GM12878 (cell line): Measurements from ENCODE around the gene WNK2. TPM values are rescaled to one million over a fixed set of nuclear protein-coding genes. Genes with fewer than 3 reads are reported as not detected.

Source experiments
- ATAC-seq: fragments of 200-7000 bp; cut with Tn5 transposase; 3 replicates; pipeline ENCODE4 v1.9.1; 2020; ENCODE audit warnings: mild to moderate bottlenecking, moderate library complexity
- BruUV-seq: library from RNA; stranded (reverse); fragments of 400-500 nt; replicated peaks from 2 replicates; lab custom pipeline; 2021; lab: Mats Ljungman, UMichigan
- CTCF ChIA-PET: fragments of 300-600 bp; sonication (Branson Sonifier 250); formaldehyde crosslinking; extraction: SDS; loops from one replicate; lab custom pipeline; 2021; ENCODE audit warnings: inconsistent platforms; lab: Yijun Ruan, JAX
- POLR2A ChIA-PET: fragments of 350-600 bp; formaldehyde crosslinking; extraction: SDS; loops from one replicate; lab custom pipeline; 2021; ENCODE audit warnings: inconsistent platforms; lab: Charles Lee
- RAD21 ChIA-PET: fragments of 300-600 bp; sonication (Branson Sonifier 250); formaldehyde crosslinking; loops from one replicate; lab custom pipeline; 2023; ENCODE audit warnings: antibody characterized with exemption; ENCODE audit not compliant: unreplicated experiment; lab: Charles Lee
- SMC1A ChIA-PET: fragments of 300-600 bp; sonication (Branson Sonifier 250); formaldehyde crosslinking; loops from one replicate; lab custom pipeline; 2023; ENCODE audit not compliant: unreplicated experiment, uncharacterized antibody; lab: Charles Lee
- DNase-seq: peaks from one replicate; pipeline ENCODE4 v3.0.0-alpha.2; 2011; ENCODE audit warnings: low read depth, low spot score
- FAIRE-seq: peaks from 3 replicates; lab custom pipeline; 2011; peaks lifted over from hg19 to GRCh38; lab: Jason Lieb, UNC
- H2AFZ ChIP-seq: 2 replicates; pipeline ENCODE4 v1.6.0; 2011; ENCODE audit warnings: low read depth, low read length, control low read depth; ENCODE audit not compliant: control insufficient read depth
- H3K27ac ChIP-seq: 2 replicates; pipeline ENCODE4 v1.5.1; 2011; ENCODE audit warnings: control low read depth; ENCODE audit not compliant: control insufficient read depth, insufficient read depth
- H3K27me3 ChIP-seq, 2 experiments: replicated peaks in 1 of 2; 2 replicates each; pipeline versions ENCODE4 v1.6.0 to v1.6.1; 2011; ENCODE audit warnings: low read length in 1 of 2; ENCODE audit not compliant: control insufficient read depth in 2 of 2, insufficient read depth in 2 of 2
- H3K36me3 ChIP-seq, 2 experiments: 2 replicates each; pipeline ENCODE4 v1.5.1; 2011; ENCODE audit warnings: low read length in 1 of 2; ENCODE audit not compliant: control insufficient read depth in 2 of 2, insufficient read depth in 2 of 2
- H3K4me1 ChIP-seq: 2 replicates; pipeline ENCODE4 v1.6.1; 2011; ENCODE audit warnings: mild to moderate bottlenecking, low read length, moderate library complexity, mixed read lengths; ENCODE audit not compliant: control insufficient read depth, insufficient read depth
- H3K4me2 ChIP-seq: 2 replicates; pipeline ENCODE4 v1.6.0; 2011; ENCODE audit warnings: control low read depth; ENCODE audit not compliant: control insufficient read depth, insufficient read depth
- H3K4me3 ChIP-seq: fragments of 200-600 bp; sonication (generic); 2 replicates; pipeline ENCODE4 v1.5.1; 2016
- H3K79me2 ChIP-seq: 2 replicates; pipeline ENCODE4 v1.6.0; 2011; ENCODE audit warnings: low read length; ENCODE audit not compliant: control insufficient read depth, insufficient read depth
- H3K9ac ChIP-seq: 2 replicates; pipeline ENCODE4 v1.8.0; 2011; ENCODE audit warnings: low read length, control low read depth, mixed read lengths; ENCODE audit not compliant: control insufficient read depth, insufficient read depth
- H3K9me3 ChIP-seq: replicated peaks from 3 replicates; pipeline ENCODE4 v1.5.1; 2011; ENCODE audit warnings: mild to moderate bottlenecking, low read length; ENCODE audit not compliant: control insufficient read depth, insufficient read depth
- H4K20me1 ChIP-seq: 2 replicates; pipeline ENCODE4 v1.6.0; 2011; ENCODE audit not compliant: control insufficient read depth, insufficient read depth
- DPF2 ChIP-seq: fragments of 450-650 bp; IDR thresholded peaks from 2 replicates; pipeline ENCODE4 v1.6.1; 2017; ENCODE audit warnings: mild to moderate bottlenecking
- E2F8 ChIP-seq: fragments of 450-650 bp; IDR thresholded peaks from 2 replicates; pipeline ENCODE4 v1.6.1; 2018; ENCODE audit warnings: mild to moderate bottlenecking, low read depth, moderate library complexity; ENCODE audit not compliant: partially characterized antibody
- ESRRA ChIP-seq: IDR thresholded peaks from 2 replicates; pipeline ENCODE4 v1.6.1; 2012; ENCODE audit warnings: mild to moderate bottlenecking, low read length, improper control_type of control experiment
- KAT2A ChIP-seq: conservative IDR thresholded peaks from 2 replicates; pipeline ENCODE4 v1.6.1; 2011; ENCODE audit warnings: low read depth, low read length; ENCODE audit not compliant: control insufficient read depth
- MAX ChIP-seq: IDR thresholded peaks from 2 replicates; pipeline ENCODE4 v1.6.1; 2012; ENCODE audit warnings: low read depth, low read length, improper control_type of control experiment
- POU2F2 ChIP-seq: IDR thresholded peaks from 3 replicates; pipeline ENCODE4 v1.6.1; 2011; ENCODE audit warnings: low read depth, mild to moderate bottlenecking, low read length, borderline replicate concordance
- RELA ChIP-seq: fragments of 450-650 bp; IDR thresholded peaks from 2 replicates; pipeline ENCODE4 v1.8.0; 2014; ENCODE audit warnings: borderline replicate concordance; ENCODE audit not compliant: partially characterized antibody
- REST ChIP-seq: IDR thresholded peaks from 2 replicates; pipeline ENCODE4 v1.6.1; 2012; ENCODE audit warnings: mild to moderate bottlenecking, low read depth, low read length
- USF1 ChIP-seq: IDR thresholded peaks from 2 replicates; pipeline ENCODE4 v1.6.1; 2011; ENCODE audit warnings: borderline replicate concordance, low read depth, mild to moderate bottlenecking, moderate library complexity, mixed read lengths, low read length; ENCODE audit not compliant: insufficient read depth; ENCODE audit errors: extremely low read length
- ZNF622 ChIP-seq: fragments of 450-650 bp; IDR thresholded peaks from 2 replicates; pipeline ENCODE4 v1.6.1; 2017; ENCODE audit warnings: mild to moderate bottlenecking, inconsistent platforms
- ZNF687 ChIP-seq: fragments of 450-650 bp; IDR thresholded peaks from 2 replicates; pipeline ENCODE4 v1.6.1; 2017; ENCODE audit warnings: mild to moderate bottlenecking, moderate library complexity
- ZSCAN29 ChIP-seq: fragments of 450-650 bp; IDR thresholded peaks from 2 replicates; pipeline ENCODE4 v1.6.1; 2017; ENCODE audit warnings: mild to moderate bottlenecking, moderate library complexity
- WGBS: methylation state at CpG from one replicate; pipeline ENCODE4 v1.1.6; 2016; ENCODE audit warnings: low lambda C conversion rate; ENCODE audit not compliant: insufficient replicate concordance, insufficient coverage; ENCODE audit errors: missing lambda C conversion rate; 5-methylcytosine and 5-hydroxymethylcytosine counted together
- in situ Hi-C: fragments of 300-500 bp; cut with MboI; formaldehyde crosslinking; loops from 9 replicates; pipeline ENCODE4 v1.14.3; 2018; ENCODE audit warnings: mixed read lengths
- intact Hi-C: fragments of 100-400 bp; cut with micrococcal nuclease; formaldehyde crosslinking; loops from one replicate; pipeline ENCODE4 v1.14.2; 2022; ENCODE audit not compliant: unreplicated experiment
- polyA plus RNA-seq, 11 experiments: library from polyadenylated mRNA; depleted of rRNA in 4 of 11; unstranded in 6 of 11; stranded (reverse) in 5 of 11; fragments of >200 nt; fragmentation: Nextera tagmentation in 4 of 11; fragmentation: Illumina TruSeq in 1 of 11; extraction: Ambion mirVana in 4 of 11; extraction: Trizol in 1 of 11; gene quantifications; 1 replicate in 1 of 11; 2 replicates in 10 of 11; pipeline versions ENCODE4 v1.2.1 to v1.2.3, GENCODE V29; 2011 to 2016; ENCODE audit warnings: inconsistent platforms in 2 of 11, missing spikeins in 2 of 11, low read depth in 1 of 11
- total RNA-seq, 4 experiments: library from RNA; depleted of rRNA in 3 of 4; stranded (reverse); fragments of >200 nt in 3 of 4; fragmentation: Illumina TruSeq in 1 of 4; extraction: Trizol in 1 of 4; gene quantifications; 2 replicates each; pipeline versions ENCODE4 v1.2.1 to v1.2.3, GENCODE V29; 2013 to 2021

Gene WNK2
- total and polyA plus RNA-seq, 10 of the 15 experiments (the other 5 are each of a cell fraction or from before 2014, with no cell fraction given), result 0.15 TPM; not detected in 9

- BruUV-seq, result no TSS peak
- in situ Hi-C loops, result no loop called here
- no peak for ATAC-seq
- H3K9ac ChIP-seq, result no peak overlapping the region
- H2AFZ ChIP-seq, result no peak overlapping the region
- FAIRE-seq, result no peak
- ChIA-PET POLR2A (no interaction called here), RAD21 (no interaction called here), SMC1A (interaction anchor here (1.0 kb wide), 1 partner anchor 195 kb away, joined by 3 read pairs; no protein-coding TSS in a partner anchor), CTCF (interaction anchor here (0.8 kb wide), 1 partner anchor 31 kb away, joined by 3 read pairs; no protein-coding TSS in a partner anchor)
- H3K4me1 ChIP-seq, result no peaks in the 10 kb centered on the region
- no peak for DNase-seq
- no peak overlapping the region for H3K27ac ChIP-seq
- H3K27me3 ChIP-seq, result peaks cover 0 to 3% of the 10 kb centered on the region in 2 experiments; a peak in 2 of 4 replicates
- no peaks in the 10 kb centered on the region for H3K9me3 ChIP-seq
- intact Hi-C loops, result no loop called here
- no peak overlapping the region for H3K4me2 ChIP-seq
- no peaks in the 10 kb centered on the region for H3K36me3 ChIP-seq
- no peaks in the 10 kb centered on the region for H3K79me2 ChIP-seq
- no peaks in the 10 kb centered on the region for H4K20me1 ChIP-seq
- 41% methylated on average over 12 of the region's 12 CpGs for WGBS
- H3K4me3 ChIP-seq, result no peak overlapping the region
- no peak for TF ChIP-seq REST
- no peak for TF ChIP-seq ESRRA
- no peak for TF ChIP-seq KAT2A
- TF ChIP-seq ZNF622, result no peak
- TF ChIP-seq DPF2, result no peak
- no peak for TF ChIP-seq MAX
- no peak for TF ChIP-seq ZNF687
- TF ChIP-seq ZSCAN29, result no peak
- TF ChIP-seq RELA, result no peak
- TF ChIP-seq POU2F2, result no peak
- no peak for TF ChIP-seq USF1
- no peak for TF ChIP-seq E2F8
These were observed 6.2 kb downstream of the WNK2 start for GRCh38 chr9:93190133-93190525.
